GM18868 (cell line): Measurements from ENCODE around the gene BMPER.

ENCODE experiments used
- ATAC-seq: cut with Tn5 transposase; IDR thresholded peaks from one replicate; pipeline ENCODE4 v1.9.1; 2021; ENCODE audit warnings: mild to moderate bottlenecking, moderate library complexity; ENCODE audit not compliant: unreplicated experiment

The BMPER gene

GRCh38 chr7:34086981-34087380 is 181.6 kb downstream of the BMPER start:
- no peak for ATAC-seq

- ATAC-seq = peak; percentile 47
These were observed 182.9 kb downstream of the BMPER start for GRCh38 chr7:34087892-34088891.

- ATAC-seq = no peak
These were observed 185.5 kb downstream of the BMPER start for GRCh38 chr7:34090816-34091215.

DNA sequence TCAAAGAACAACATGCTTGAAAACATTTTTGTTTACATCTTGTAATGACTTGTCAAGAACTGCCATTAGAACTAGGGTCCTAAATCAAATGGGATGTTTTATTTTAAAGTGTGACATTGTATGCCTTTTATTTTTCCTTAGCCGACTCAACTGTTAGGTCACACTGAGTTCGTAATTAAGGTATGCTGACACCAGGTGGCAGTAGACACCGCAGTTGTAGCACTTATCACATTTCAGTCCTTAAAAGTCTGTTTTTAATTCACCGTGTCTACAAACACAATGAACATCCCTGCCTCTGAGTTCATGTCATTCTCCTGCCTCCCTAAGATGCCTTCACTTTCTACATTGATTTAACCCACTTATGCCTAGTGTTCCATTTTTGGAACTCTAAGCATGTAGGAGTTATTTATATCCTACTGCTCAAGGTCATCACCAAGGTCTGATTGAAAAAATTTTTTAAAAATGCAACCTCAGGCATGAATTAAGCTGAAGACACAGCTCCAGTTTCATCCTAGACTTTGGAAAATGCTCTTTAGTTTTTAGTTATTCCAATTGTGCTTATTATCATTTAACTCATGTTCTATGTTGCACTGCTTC is 186.1 kb downstream of the BMPER start:
- ATAC-seq = peak; percentile 74

GRCh38 chr7:34093276-34093675 is 187.9 kb downstream of the BMPER start:
- ATAC-seq = no peak

DNA sequence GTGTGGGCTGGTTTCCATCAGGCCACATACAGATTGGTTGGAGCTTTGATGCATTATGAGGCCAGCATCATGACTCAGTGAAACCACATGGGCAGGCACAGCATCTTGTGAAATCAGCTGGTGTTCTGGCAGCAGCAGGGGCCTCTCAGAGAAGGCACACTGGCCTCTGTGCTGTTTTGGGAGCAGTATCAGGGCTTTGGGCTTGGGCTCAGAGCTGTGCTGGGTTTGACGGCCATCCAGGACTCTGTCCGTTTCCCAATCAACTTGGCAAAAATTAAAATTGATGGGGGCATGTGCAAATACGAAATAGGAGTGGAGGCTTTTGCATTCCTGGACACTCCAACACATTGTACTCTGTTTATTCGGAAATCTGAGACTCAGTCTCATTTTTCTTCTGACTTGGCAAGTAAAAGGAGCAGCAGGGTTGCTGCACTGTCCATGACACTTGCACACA is 190.9 kb downstream of the BMPER start:
- ATAC-seq = no peak

DNA sequence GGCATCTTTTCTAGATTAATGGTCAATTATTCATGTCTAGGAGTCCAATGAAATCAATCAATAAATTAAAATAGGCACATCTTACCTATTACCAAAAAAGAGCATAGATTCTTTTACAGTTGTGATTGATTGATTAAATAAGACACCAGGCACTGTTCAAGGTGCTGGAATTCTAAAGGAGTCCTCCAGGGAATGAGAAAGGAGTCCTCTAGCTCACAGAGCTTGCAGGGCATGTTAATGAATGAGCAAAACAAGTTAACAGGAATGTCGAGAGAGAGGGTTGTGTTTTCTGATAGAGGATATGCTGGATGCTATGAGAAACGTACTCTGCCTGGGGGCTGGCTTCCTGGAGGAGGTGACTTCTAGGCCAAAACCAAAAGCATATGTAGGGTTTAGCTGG is 191.4 kb downstream of the BMPER start:
- no peak for ATAC-seq

DNA sequence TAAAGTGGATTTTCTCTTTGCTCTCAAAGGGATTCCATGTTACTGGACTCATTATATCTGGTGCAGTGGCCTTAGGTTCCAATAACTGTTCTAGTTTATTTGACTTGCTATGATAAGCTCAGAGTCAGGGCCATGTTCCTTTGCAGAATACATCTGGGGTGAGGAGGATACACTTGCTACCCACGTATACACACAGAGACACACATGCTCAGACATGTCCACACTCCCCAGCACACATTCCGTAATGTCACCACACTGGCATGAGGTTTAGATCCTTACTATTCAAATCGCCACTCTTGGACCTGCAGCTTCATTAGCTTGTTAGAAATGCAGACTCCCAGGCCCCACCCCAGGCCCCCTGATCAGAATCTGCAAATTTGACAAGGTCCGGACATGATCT is 195.3 kb downstream of the BMPER start:
- ATAC-seq = no peak

DNA sequence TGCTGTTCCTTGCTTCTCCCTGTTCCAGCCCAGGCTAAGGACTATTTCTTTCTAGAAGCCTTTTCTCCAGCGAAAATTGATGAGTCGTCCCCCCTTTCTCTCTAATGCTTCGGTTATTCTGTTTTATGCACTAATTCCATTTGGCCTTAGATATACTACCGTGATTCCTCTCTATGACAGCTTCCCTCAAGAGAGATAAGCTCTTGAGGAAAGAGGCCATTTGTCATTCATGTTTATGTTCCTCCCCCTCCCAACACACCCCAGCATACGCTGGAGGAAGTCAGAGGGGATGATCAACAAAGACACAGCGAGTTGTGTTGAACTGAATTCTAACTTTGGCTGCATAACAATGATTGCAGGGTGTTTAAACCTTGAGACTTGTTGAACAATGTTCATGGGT is 198.8 kb downstream of the BMPER start:
- ATAC-seq = no peak

DNA sequence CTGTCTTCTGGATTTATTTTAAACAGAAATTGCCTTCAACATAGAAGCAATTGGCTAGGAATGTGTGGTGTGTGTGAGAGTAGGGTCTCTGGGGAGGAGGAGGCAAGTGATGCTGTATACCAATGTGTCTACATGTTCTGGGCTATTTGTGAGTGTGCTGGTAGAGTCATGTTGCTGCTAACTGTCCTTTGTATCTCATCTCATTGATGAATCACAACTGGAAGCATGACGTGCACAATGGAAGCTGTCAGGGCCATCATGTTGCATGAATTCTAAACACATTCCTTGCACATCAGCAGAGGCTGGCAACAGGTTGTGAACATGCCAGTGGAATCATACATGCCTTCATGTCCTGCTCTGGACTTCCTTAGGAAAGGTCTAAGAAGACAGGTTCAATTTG is 199.7 kb downstream of the BMPER start:
- ATAC-seq = no peak

GRCh38 chr7:34107276-34107675 is 201.9 kb downstream of the BMPER start:
- no peak for ATAC-seq

- no peak for ATAC-seq
These were observed 202.8 kb downstream of the BMPER start for GRCh38 chr7:34108165-34108564.

DNA sequence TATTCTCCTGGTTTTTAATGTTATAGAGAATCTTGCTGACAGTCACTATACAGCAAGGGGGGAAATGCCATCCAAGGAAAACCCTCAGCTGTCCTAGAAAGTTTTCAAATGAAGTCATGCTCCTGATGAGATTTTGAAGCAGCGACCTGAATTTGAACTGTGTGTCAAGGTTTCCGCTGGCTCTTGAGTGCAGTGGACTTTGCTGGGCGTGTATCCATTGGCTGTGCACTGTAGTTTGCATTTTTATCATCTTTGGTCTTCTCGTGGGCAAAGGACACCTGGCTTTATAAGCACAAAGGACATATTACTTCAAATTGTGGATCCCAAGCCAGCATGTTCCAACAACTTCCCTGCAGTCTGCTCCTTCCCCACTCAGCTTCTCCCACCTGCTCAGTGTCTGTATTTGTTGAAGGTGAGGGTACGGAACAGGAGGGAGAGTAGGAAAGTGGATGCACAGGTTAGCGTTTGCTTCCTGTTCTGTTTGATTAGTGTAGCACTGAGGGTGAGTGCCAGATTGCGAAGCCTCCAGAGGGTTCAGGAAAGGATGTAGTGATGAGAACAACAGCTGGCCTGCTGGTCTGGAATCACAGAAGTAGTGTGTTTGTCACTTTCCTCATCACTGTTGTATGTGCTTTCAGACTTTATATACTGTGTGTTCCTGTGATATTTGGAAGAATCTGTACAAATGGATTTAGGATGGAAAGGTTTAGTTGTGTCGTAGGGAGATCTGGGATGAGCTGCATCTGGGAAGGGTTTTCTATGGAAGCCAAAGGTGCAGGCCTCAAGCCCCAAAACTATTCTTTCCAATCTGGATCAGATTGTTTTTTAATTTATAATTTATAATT is 204.8 kb downstream of the BMPER start:
- no peak for ATAC-seq

GRCh38 chr7:34111031-34111430 is 205.7 kb downstream of the BMPER start:
- ATAC-seq = no peak

GRCh38 chr7:34115503-34115902 is 210.2 kb downstream of the BMPER start:
- ATAC-seq = no peak

GRCh38 chr7:34117573-34117972 is 212.2 kb downstream of the BMPER start:
- no peak for ATAC-seq

- ATAC-seq = no peak
These were observed 216.0 kb downstream of the BMPER start for GRCh38 chr7:34121366-34121765.

- no peak for ATAC-seq
These were observed 218.0 kb downstream of the BMPER start for GRCh38 chr7:34123316-34123715.

- no peak for ATAC-seq
These were observed 219.4 kb downstream of the BMPER start for GRCh38 chr7:34124765-34125164.

GRCh38 chr7:34128762-34129161 is 223.4 kb downstream of the BMPER start:
- no peak for ATAC-seq

DNA sequence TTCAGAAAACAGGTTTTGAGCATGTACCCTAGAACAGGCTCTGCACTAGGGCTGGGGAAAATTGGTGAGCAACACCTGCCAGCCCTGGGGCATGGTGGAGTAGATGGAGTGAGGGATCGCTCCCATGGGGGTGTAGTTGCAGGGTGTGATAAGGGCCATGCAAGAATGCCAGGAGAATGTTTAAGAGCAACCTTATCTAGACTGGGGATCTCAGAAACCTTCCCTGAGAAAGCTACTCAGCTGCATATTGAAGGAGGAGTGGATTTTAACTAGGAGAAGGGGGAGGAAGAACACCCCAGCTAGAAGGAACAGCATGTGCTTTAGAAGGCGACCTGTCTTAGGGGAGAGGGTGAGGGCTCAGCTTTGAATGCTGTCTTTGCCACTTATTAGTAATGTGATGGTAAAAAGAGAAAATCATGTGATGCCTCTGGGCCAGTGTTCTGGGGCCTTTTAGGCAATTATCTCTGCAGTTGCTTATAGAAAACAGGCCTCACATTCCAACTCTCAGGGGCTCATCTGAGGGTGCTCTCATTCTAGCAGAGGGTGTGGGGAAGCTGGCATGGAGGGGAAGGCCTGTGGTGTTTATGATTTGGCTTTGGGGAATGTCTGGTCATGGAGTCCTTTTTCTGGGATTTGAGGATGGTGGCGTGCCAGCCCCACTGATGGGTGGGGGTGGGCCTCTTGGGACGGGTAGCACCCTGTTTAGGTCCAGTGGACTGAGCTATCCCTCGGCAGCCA is 225.4 kb downstream of the BMPER start:
- no peak for ATAC-seq
